Measurements from ENCODE around the gene REL.

- TF ChIP-seq POLR2AphosphoS5 (IDR thresholded peaks at IDR 0.05; ENCODE audit: low read depth, low read length) (no peak), SIN3A (IDR thresholded peaks at IDR 0.05; ENCODE audit: borderline replicate concordance, insufficient read depth, low read length) (no peak), TAF1 (IDR thresholded peaks at IDR 0.05; ENCODE audit: borderline replicate concordance, insufficient read depth, low read length) (no peak)
- TF ChIP-seq, protein P1, sequence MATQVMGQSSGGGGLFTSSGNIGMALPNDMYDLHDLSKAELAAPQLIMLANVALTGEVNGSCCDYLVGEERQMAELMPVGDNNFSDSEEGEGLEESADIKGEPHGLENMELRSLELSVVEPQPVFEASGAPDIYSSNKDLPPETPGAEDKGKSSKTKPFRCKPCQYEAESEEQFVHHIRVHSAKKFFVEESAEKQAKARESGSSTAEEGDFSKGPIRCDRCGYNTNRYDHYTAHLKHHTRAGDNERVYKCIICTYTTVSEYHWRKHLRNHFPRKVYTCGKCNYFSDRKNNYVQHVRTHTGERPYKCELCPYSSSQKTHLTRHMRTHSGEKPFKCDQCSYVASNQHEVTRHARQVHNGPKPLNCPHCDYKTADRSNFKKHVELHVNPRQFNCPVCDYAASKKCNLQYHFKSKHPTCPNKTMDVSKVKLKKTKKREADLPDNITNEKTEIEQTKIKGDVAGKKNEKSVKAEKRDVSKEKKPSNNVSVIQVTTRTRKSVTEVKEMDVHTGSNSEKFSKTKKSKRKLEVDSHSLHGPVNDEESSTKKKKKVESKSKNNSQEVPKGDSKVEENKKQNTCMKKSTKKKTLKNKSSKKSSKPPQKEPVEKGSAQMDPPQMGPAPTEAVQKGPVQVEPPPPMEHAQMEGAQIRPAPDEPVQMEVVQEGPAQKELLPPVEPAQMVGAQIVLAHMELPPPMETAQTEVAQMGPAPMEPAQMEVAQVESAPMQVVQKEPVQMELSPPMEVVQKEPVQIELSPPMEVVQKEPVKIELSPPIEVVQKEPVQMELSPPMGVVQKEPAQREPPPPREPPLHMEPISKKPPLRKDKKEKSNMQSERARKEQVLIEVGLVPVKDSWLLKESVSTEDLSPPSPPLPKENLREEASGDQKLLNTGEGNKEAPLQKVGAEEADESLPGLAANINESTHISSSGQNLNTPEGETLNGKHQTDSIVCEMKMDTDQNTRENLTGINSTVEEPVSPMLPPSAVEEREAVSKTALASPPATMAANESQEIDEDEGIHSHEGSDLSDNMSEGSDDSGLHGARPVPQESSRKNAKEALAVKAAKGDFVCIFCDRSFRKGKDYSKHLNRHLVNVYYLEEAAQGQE (IDR thresholded peaks at IDR 0.05; ENCODE audit: insufficient read depth in 1 of 2, low read depth in 2 of 2, low read length in 2 of 2), result no peak
Measured at GRCh38 chr2:60873381-60873780, 8.0 kb upstream of the REL start.
